Stomach (tissue), 4 donors: ENCODE measurements around the gene MTHFD1.

ENCODE experiments used
- POLR2A ChIP-seq, 4 donors: fragments of 450-650 bp; IDR thresholded peaks; one replicate each; pipeline ENCODE4 v1.6.1; 2016; ENCODE audit warnings: antibody characterized with exemption in 4 of 4, control low read depth in 2 of 4, mild to moderate bottlenecking in 1 of 4, moderate library complexity in 1 of 4
- POLR2AphosphoS5 ChIP-seq, 3 donors: sonication (generic); formaldehyde crosslinking; IDR thresholded peaks; one replicate each; pipeline ENCODE4 v1.6.1; 2016; ENCODE audit warnings: antibody characterized with exemption in 3 of 3
- TF ChIP-seq, protein P1 (sequence below), 7 experiments: fragments of 450-650 bp in 4 of 7; fragments of 200-600 bp in 3 of 7; sonication (generic) in 3 of 7; IDR thresholded peaks; one replicate each; pipeline ENCODE4 v1.5.1; 2016 to 2019; ENCODE audit warnings: antibody characterized with exemption in 7 of 7, control low read depth in 2 of 7, mild to moderate bottlenecking in 1 of 7

DNA sequence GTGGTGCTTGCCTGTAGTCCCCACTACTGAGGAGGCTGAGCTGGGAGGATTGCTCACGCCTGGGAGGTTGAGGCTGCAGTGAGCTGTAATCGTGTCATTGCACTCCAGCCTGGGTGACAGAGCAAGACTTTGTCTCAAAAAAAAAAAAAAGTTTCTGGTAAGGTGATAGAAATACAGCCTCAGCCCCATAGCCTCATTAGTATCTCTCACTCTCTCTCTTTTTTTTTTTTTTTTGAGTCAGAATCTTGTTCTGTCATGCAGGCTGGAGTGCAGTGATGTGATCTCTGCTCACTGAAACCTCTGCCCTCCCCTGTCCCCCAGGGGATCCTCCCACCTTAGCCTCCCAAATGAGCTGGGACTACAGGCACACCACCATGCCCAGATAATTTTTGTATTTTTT is 19.2 kb downstream of the MTHFD1 start:
- TF ChIP-seq, protein P1, sequence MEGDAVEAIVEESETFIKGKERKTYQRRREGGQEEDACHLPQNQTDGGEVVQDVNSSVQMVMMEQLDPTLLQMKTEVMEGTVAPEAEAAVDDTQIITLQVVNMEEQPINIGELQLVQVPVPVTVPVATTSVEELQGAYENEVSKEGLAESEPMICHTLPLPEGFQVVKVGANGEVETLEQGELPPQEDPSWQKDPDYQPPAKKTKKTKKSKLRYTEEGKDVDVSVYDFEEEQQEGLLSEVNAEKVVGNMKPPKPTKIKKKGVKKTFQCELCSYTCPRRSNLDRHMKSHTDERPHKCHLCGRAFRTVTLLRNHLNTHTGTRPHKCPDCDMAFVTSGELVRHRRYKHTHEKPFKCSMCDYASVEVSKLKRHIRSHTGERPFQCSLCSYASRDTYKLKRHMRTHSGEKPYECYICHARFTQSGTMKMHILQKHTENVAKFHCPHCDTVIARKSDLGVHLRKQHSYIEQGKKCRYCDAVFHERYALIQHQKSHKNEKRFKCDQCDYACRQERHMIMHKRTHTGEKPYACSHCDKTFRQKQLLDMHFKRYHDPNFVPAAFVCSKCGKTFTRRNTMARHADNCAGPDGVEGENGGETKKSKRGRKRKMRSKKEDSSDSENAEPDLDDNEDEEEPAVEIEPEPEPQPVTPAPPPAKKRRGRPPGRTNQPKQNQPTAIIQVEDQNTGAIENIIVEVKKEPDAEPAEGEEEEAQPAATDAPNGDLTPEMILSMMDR (IDR thresholded peaks at IDR 0.05), result no peak
- TF ChIP-seq POLR2AphosphoS5 (IDR thresholded peaks at IDR 0.05), result no peak
- no peak for TF ChIP-seq POLR2A (IDR thresholded peaks at IDR 0.05)
